Prostate gland (tissue), 2 donors: ENCODE results near the gene MS4A15. TPM values are rescaled to one million over a fixed set of nuclear protein-coding genes. Genes with fewer than 3 reads are reported as not detected.

ENCODE experiments used
- DNase-seq: peaks from one replicate; pipeline ENCODE4 v3.0.0-alpha.2; 2019; ENCODE audit warnings: low spot score
- H3K27ac ChIP-seq, 2 donors: fragments of 200-600 bp; sonication (generic); 2 replicates each; pipeline ENCODE4 v1.5.1; 2017 to 2019
- H3K27me3 ChIP-seq: fragments of 200-600 bp; sonication (generic); replicated peaks from 2 replicates; pipeline ENCODE4 v1.5.1; 2019; ENCODE audit not compliant: insufficient read depth
- H3K36me3 ChIP-seq, 2 donors: fragments of 200-600 bp; sonication (generic); 1 replicate in 1 of 2; 2 replicates in 1 of 2; pipeline versions ENCODE4 v1.5.1 to v1.8.1; 2017 to 2019
- H3K4me1 ChIP-seq: fragments of 200-600 bp; sonication (generic); replicated peaks from 2 replicates; pipeline ENCODE4 v1.5.1; 2019
- H3K4me3 ChIP-seq, 2 donors: fragments of 200-600 bp; sonication (generic); 2 replicates each; pipeline ENCODE4 v1.5.1; 2017 to 2019
- H3K9me3 ChIP-seq: fragments of 200-600 bp; sonication (generic); 2 replicates; pipeline ENCODE4 v1.5.1; 2017
- POLR2A ChIP-seq: fragments of 450-650 bp; IDR thresholded peaks from one replicate; pipeline ENCODE4 v1.6.1; 2016; ENCODE audit warnings: antibody characterized with exemption, mild to moderate bottlenecking
- POLR2AphosphoS5 ChIP-seq: sonication (generic); formaldehyde crosslinking; IDR thresholded peaks from one replicate; pipeline ENCODE4 v1.6.1; 2017; ENCODE audit warnings: antibody characterized with exemption
- WGBS: methylation state at CpG from one replicate; pipeline ENCODE4 v1.1.5; 2018; 5-methylcytosine and 5-hydroxymethylcytosine counted together
- intact Hi-C: fragments of 100-400 bp; cut with DNase I; formaldehyde crosslinking; loops from one replicate; pipeline ENCODE4 v1.14.2; 2022
- total RNA-seq, 2 donors: library from RNA; depleted of rRNA; stranded (reverse); fragments of >200 nt; gene quantifications; one replicate each; pipeline ENCODE4 v1.1.0, GENCODE V29; 2016
- TF ChIP-seq, protein P1 (sequence below), 4 experiments: fragments of 200-600 bp in 2 of 4; fragments of 450-650 bp in 2 of 4; sonication (generic) in 2 of 4; IDR thresholded peaks; 1 replicate in 3 of 4; 2 replicates in 1 of 4; pipeline ENCODE4 v1.5.1; 2016 to 2019; ENCODE audit warnings: antibody characterized with exemption in 4 of 4, mild to moderate bottlenecking in 2 of 4, moderate library complexity in 2 of 4

The MS4A15 gene
- total RNA-seq, 2 donors from 2014 or later, result not detected

DNA sequence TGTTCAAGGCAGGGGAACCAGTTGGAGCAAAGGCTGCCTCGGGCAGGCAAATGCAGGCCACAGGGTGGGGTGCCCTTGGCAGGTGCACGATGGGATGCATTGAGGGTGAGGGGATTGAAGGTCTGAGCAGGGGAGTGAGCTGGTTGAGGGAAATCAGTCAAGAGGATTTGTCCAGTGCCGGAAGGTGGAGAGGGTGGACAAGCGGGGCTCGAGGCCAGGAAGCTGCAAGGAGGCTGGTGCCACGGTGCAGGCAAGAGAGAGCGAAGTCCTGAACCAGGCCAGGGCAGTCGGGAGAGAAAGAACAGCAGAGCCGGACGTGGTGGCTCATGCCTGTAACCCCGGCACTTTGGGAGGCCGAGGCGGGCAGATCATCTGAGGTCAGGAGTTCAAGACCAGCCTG lies 18.1 kb downstream of the MS4A15 start:
- H3K27ac ChIP-seq, result no peak overlapping the region
- TF ChIP-seq, protein P1, sequence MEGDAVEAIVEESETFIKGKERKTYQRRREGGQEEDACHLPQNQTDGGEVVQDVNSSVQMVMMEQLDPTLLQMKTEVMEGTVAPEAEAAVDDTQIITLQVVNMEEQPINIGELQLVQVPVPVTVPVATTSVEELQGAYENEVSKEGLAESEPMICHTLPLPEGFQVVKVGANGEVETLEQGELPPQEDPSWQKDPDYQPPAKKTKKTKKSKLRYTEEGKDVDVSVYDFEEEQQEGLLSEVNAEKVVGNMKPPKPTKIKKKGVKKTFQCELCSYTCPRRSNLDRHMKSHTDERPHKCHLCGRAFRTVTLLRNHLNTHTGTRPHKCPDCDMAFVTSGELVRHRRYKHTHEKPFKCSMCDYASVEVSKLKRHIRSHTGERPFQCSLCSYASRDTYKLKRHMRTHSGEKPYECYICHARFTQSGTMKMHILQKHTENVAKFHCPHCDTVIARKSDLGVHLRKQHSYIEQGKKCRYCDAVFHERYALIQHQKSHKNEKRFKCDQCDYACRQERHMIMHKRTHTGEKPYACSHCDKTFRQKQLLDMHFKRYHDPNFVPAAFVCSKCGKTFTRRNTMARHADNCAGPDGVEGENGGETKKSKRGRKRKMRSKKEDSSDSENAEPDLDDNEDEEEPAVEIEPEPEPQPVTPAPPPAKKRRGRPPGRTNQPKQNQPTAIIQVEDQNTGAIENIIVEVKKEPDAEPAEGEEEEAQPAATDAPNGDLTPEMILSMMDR (IDR thresholded peaks at IDR 0.05), result no peak
- no peak for TF ChIP-seq POLR2AphosphoS5
- no peak for TF ChIP-seq POLR2A
- H3K36me3 ChIP-seq, result no peaks in the 10 kb centered on the region
- no peaks in the 10 kb centered on the region for H3K27me3 ChIP-seq
- intact Hi-C loops, result loop anchor here (5.0 kb wide), 1 partner anchor 123 kb away; no protein-coding TSS in a partner anchor
- no peaks in the 10 kb centered on the region for H3K4me1 ChIP-seq
- no peaks in the 10 kb centered on the region for H3K9me3 ChIP-seq
- no peak overlapping the region for H3K4me3 ChIP-seq
- 85% methylated on average over 13 of the region's 13 CpGs for WGBS
- DNase-seq, result no peak

DNA sequence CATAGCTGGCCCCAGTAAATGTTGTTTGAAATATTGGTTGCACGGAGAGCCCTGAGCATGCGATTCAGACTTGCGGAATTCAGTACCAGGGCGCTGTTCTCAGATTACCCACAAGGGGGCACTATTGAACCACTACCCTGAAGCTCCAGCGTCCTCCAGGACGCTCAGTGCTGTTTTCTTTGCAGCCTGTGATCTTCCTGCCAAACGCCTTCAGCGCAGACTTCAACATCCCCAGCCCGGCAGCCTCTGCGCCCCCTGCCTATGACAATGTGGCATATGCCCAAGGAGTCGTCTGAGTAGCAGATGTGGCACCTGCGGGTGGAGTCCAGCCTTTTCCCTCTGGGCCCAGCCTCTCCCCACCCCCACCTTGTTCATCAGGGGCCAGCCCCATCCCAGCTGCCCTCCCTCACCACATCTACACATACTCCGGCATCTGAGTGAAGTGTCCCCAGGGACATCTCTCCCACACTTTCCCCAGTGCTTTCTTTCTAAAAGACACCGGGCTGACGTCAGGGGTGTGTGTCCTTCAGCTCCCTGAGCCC lies 18.8 kb downstream of the MS4A15 start:
- TF ChIP-seq POLR2AphosphoS5 (peak; percentile 55), POLR2A (no peak)
- TF ChIP-seq, protein P1 (IDR thresholded peaks at IDR 0.05), result peak; percentile 76 to 90 (median 90)
- no peaks in the 10 kb centered on the region for H3K9me3 ChIP-seq
- peak; percentile 87 for DNase-seq
- no peaks in the 10 kb centered on the region for H3K27me3 ChIP-seq
- no peaks in the 10 kb centered on the region for H3K36me3 ChIP-seq
- 11% methylated on average over 15 of the region's 15 CpGs for WGBS
- peak overlapping the region in 1 of 2 donors; percentile 19 for H3K27ac ChIP-seq
- H3K4me1 ChIP-seq, result no peaks in the 10 kb centered on the region
- no peak overlapping the region for H3K4me3 ChIP-seq
- intact Hi-C loops, result loop anchor here (5.0 kb wide), 1 partner anchor 122 kb away; no protein-coding TSS in a partner anchor

DNA sequence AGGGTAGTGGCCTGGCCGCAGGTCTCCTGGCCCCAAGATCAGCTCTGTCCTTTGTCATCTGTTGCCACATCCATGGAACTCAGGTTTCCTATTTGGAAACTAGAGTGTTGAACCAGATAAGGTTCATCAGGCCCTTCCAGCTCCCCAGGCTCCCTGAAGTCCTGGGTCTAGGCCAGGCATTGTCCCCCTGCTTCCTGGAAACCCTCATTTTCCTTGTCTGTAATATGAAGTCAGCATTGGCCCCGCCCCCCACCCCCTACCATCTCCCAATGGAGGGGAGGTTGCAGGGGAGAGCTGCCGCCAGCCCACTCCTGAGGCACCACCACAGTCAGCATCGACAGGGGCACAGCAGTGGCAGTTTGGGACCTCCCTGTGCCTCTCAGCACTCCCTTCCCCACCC lies 19.5 kb downstream of the MS4A15 start:
- 87% methylated on average over 4 of the region's 4 CpGs for WGBS
- H3K36me3 ChIP-seq, result no peaks in the 10 kb centered on the region
- intact Hi-C loops, result loop anchor here (5.0 kb wide), 1 partner anchor 121 kb away; no protein-coding TSS in a partner anchor
- no peak overlapping the region for H3K27ac ChIP-seq
- TF ChIP-seq, protein P1 (IDR thresholded peaks at IDR 0.05), result no peak
- no peak for TF ChIP-seq POLR2A
- TF ChIP-seq POLR2AphosphoS5, result no peak
- H3K9me3 ChIP-seq, result no peaks in the 10 kb centered on the region
- no peak overlapping the region for H3K4me3 ChIP-seq
- H3K27me3 ChIP-seq, result no peaks in the 10 kb centered on the region
- H3K4me1 ChIP-seq, result no peaks in the 10 kb centered on the region
- no peak for DNase-seq

DNA sequence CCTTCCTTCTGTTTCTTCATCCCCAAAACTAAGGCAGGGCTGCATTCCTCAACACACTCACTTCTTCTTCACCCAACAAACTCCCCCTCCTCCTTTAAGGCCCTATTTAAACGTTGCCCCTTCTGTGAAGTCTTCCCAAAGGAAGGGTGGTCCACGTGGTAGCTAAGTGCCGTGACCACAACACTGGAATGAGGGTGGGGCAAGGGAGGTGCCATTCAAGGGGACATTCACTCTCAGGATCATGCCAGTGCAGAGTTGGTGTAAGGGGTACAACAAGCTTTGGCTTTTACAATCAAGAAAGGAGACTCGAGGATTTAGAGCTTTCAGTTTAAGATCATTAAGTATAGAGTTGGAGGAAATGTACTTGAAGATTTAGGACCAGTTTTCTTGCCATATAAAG lies 20.4 kb downstream of the MS4A15 start:
- no peaks in the 10 kb centered on the region for H3K27me3 ChIP-seq
- DNase-seq, result no peak
- H3K27ac ChIP-seq, result no peak overlapping the region
- H3K4me1 ChIP-seq, result no peaks in the 10 kb centered on the region
- intact Hi-C loops, result loop anchor here (5.0 kb wide), 1 partner anchor 120 kb away; no protein-coding TSS in a partner anchor
- H3K36me3 ChIP-seq, result no peaks in the 10 kb centered on the region
- TF ChIP-seq, protein P1 (IDR thresholded peaks at IDR 0.05), result no peak
- TF ChIP-seq POLR2AphosphoS5 (no peak), POLR2A (no peak)
- 57% methylated on average over 4 of the region's 4 CpGs for WGBS
- no peak overlapping the region for H3K4me3 ChIP-seq
- no peaks in the 10 kb centered on the region for H3K9me3 ChIP-seq

DNA sequence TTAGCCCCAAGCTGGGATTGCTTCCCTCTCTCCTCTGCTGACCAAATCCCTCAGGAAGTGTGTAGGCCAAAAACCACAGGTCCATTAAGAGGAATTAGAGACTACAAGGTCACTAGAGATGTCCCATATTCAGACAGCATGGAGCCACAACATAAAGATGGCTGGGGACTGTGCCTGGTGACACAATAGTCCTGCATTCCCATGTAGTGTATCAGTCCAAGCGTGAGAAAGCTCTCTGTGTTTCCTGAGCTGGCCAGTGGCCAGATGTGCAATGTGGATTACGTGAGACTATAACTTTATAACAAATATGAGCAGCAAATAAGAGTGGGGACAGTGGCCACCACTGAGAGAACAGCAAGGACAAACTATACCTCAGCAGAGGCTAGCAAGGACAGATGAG lies 20.9 kb downstream of the MS4A15 start:
- H3K36me3 ChIP-seq, result no peaks in the 10 kb centered on the region
- DNase-seq, result peak; percentile 29
- intact Hi-C loops, result loop anchor here (5.0 kb wide), 1 partner anchor 120 kb away; no protein-coding TSS in a partner anchor
- H3K4me1 ChIP-seq, result no peaks in the 10 kb centered on the region
- TF ChIP-seq POLR2A (no peak), POLR2AphosphoS5 (peak; percentile 25)
- WGBS, result 29% methylated on average over 2 of the region's 2 CpGs
- no peak overlapping the region for H3K4me3 ChIP-seq
- no peaks in the 10 kb centered on the region for H3K9me3 ChIP-seq
- no peaks in the 10 kb centered on the region for H3K27me3 ChIP-seq
- no peak overlapping the region for H3K27ac ChIP-seq
